Middle frontal gyrus (tissue), 1 donor: ENCODE measurements around the gene CERS6.
"Not testable (repeated sequence)": the region's sequence is repeated elsewhere in the genome, so short reads cannot be mapped to it uniquely, and the experiment has no call there.

Experiments used
- DNase-seq: peaks from one replicate; pipeline ENCODE4 v3.0.0-alpha.2; 2015; ENCODE audit warnings: low spot score; ENCODE audit errors: extremely low spot score

The CERS6 gene

GRCh38 chr2:168664715-168665114 lies 208.6 kb downstream of the CERS6 start:
- DNase-seq = not testable (repeated sequence)

GRCh38 chr2:168666339-168666738 lies 210.3 kb downstream of the CERS6 start:
- DNase-seq = no peak

GRCh38 chr2:168667156-168667555 lies 211.1 kb downstream of the CERS6 start:
- no peak for DNase-seq

GRCh38 chr2:168669151-168669550 lies 213.1 kb downstream of the CERS6 start:
- no peak for DNase-seq

- no peak for DNase-seq
Observed at GRCh38 chr2:168670478-168670877, 214.4 kb downstream of the CERS6 start.

GRCh38 chr2:168671932-168672331 lies 215.9 kb downstream of the CERS6 start:
- no peak for DNase-seq

GRCh38 chr2:168673265-168674189 lies 217.5 kb downstream of the CERS6 start:
- DNase-seq = no peak

- DNase-seq = no peak
Observed at GRCh38 chr2:168678153-168678853, 222.2 kb downstream of the CERS6 start.

GRCh38 chr2:168679081-168679480 lies 223.0 kb downstream of the CERS6 start:
- no peak for DNase-seq

GRCh38 chr2:168679741-168680310 lies 223.8 kb downstream of the CERS6 start:
- DNase-seq = no peak

GRCh38 chr2:168683996-168684395 lies 227.9 kb downstream of the CERS6 start:
- no peak for DNase-seq

GRCh38 chr2:168684921-168685599 lies 229.0 kb downstream of the CERS6 start:
- DNase-seq = no peak

- no peak for DNase-seq
Observed at GRCh38 chr2:168685600-168686451, 229.8 kb downstream of the CERS6 start.

- DNase-seq = no peak
Observed at GRCh38 chr2:168686452-168687191, 230.6 kb downstream of the CERS6 start.

- no peak for DNase-seq
Observed at GRCh38 chr2:168687314-168687713, 231.2 kb downstream of the CERS6 start.

GRCh38 chr2:168690381-168690885 lies 234.4 kb downstream of the CERS6 start:
- DNase-seq = no peak

GRCh38 chr2:168691221-168691620 lies 235.1 kb downstream of the CERS6 start:
- DNase-seq = no peak

- no peak for DNase-seq
Observed at GRCh38 chr2:168692132-168692744, 236.2 kb downstream of the CERS6 start.

- no peak for DNase-seq
Observed at GRCh38 chr2:168694173-168694572, 238.1 kb downstream of the CERS6 start.
